Mesenchymal stem cell (in vitro differentiated cells and primary cell): ENCODE measurements around the gene AKR1C8.
"Not testable (repeated sequence)": the region's sequence is repeated elsewhere in the genome, so short reads cannot be mapped to it uniquely, and the experiment has no call there.

Experiments
- DNase-seq: peaks from one replicate; pipeline ENCODE4 v3.0.0-alpha.2; 2013
- H2AFZ ChIP-seq: one replicate; pipeline ENCODE4 v1.6.1; 2013; ENCODE audit warnings: low read depth, mild to moderate bottlenecking, control low read depth, inconsistent platforms, low read length, moderate library complexity
- H2AK5ac ChIP-seq: 2 replicates; pipeline ENCODE4 v1.6.1; 2013; ENCODE audit warnings: low read length, moderate library complexity, mild to moderate bottlenecking, inconsistent platforms; ENCODE audit not compliant: severe bottlenecking
- H2BK120ac ChIP-seq: one replicate; pipeline ENCODE4 v1.6.1; 2013; ENCODE audit warnings: low read depth, mild to moderate bottlenecking, inconsistent platforms, low read length, moderate library complexity
- H2BK12ac ChIP-seq, 2 experiments: one replicate each; pipeline ENCODE4 v1.6.1; 2013; ENCODE audit warnings: inconsistent platforms in 2 of 2, low read length in 2 of 2, mild to moderate bottlenecking in 2 of 2, moderate library complexity in 2 of 2, control low read depth in 1 of 2
- H2BK15ac ChIP-seq: one replicate; pipeline ENCODE4 v1.6.1; 2013; ENCODE audit warnings: mild to moderate bottlenecking, low read depth, inconsistent platforms; ENCODE audit not compliant: poor library complexity, severe bottlenecking
- H2BK5ac ChIP-seq: 2 replicates; pipeline ENCODE4 v1.6.1; 2013; ENCODE audit warnings: low read depth, mild to moderate bottlenecking, low read length, control low read depth, inconsistent platforms; ENCODE audit not compliant: poor library complexity, severe bottlenecking
- H3K14ac ChIP-seq, 2 experiments: one replicate each; pipeline ENCODE4 v1.6.1; 2013; ENCODE audit warnings: inconsistent platforms in 2 of 2, low read length in 2 of 2, control low read depth in 1 of 2, mild to moderate bottlenecking in 1 of 2, moderate library complexity in 1 of 2
- H3K18ac ChIP-seq, 2 experiments: one replicate each; pipeline ENCODE4 v1.6.1; 2013; ENCODE audit warnings: inconsistent platforms in 2 of 2, low read length in 2 of 2, control low read depth in 1 of 2, low read depth in 1 of 2, mild to moderate bottlenecking in 1 of 2
- H3K23ac ChIP-seq, 2 experiments: one replicate each; pipeline ENCODE4 v1.6.1; 2013; ENCODE audit warnings: inconsistent platforms in 2 of 2, low read length in 2 of 2, mild to moderate bottlenecking in 2 of 2, moderate library complexity in 2 of 2, control low read depth in 1 of 2
- H3K27ac ChIP-seq: 2 replicates; pipeline ENCODE4 v1.5.1; 2013; ENCODE audit warnings: mild to moderate bottlenecking, moderate library complexity, low read length, control low read depth, inconsistent platforms; ENCODE audit not compliant: poor library complexity, severe bottlenecking
- H3K27me3 ChIP-seq, 2 experiments: 2 replicates each; pipeline versions ENCODE4 v1.6.1 to v1.7.0; 2013; ENCODE audit warnings: low read length in 2 of 2, mild to moderate bottlenecking in 2 of 2, moderate library complexity in 2 of 2, control low read depth in 1 of 2, inconsistent platforms in 1 of 2; ENCODE audit not compliant: control insufficient read depth in 1 of 2, insufficient read depth in 1 of 2
- H3K36me3 ChIP-seq, 2 experiments: 2 replicates each; pipeline versions ENCODE4 v1.6.1 to v1.7.0; 2013; ENCODE audit warnings: low read length in 2 of 2, control low read depth in 1 of 2, inconsistent platforms in 1 of 2, low read depth in 1 of 2, mild to moderate bottlenecking in 1 of 2; ENCODE audit not compliant: insufficient read depth in 2 of 2, control insufficient read depth in 1 of 2
- H3K4ac ChIP-seq, 2 experiments: one replicate each; pipeline ENCODE4 v1.6.1; 2013; ENCODE audit warnings: inconsistent platforms in 2 of 2, low read length in 2 of 2, mild to moderate bottlenecking in 2 of 2, moderate library complexity in 2 of 2, control low read depth in 1 of 2, low read depth in 1 of 2
- H3K4me1 ChIP-seq: 2 replicates; pipeline ENCODE4 v1.6.1; 2013; ENCODE audit warnings: low read depth, low read length, control low read depth; ENCODE audit not compliant: control insufficient read depth, insufficient read depth
- H3K4me2 ChIP-seq: 2 replicates; pipeline ENCODE4 v1.6.1; 2013; ENCODE audit warnings: low read length, mild to moderate bottlenecking, inconsistent platforms; ENCODE audit not compliant: poor library complexity, severe bottlenecking
- H3K4me3 ChIP-seq, 2 experiments: 2 replicates each; pipeline versions ENCODE4 v1.5.1 to v1.7.0; 2013; ENCODE audit warnings: low read length in 2 of 2, mild to moderate bottlenecking in 2 of 2, control low read depth in 1 of 2, low read depth in 1 of 2; ENCODE audit not compliant: insufficient read depth in 1 of 2
- H3K79me1 ChIP-seq: replicated peaks from 2 replicates; pipeline ENCODE4 v1.6.1; 2013; ENCODE audit warnings: mild to moderate bottlenecking, control low read depth, low read length, inconsistent platforms; ENCODE audit not compliant: poor library complexity, severe bottlenecking
- H3K9ac ChIP-seq: 2 replicates; pipeline ENCODE4 v1.7.0; 2013; ENCODE audit warnings: mild to moderate bottlenecking, low read length, moderate library complexity
- H3K9me3 ChIP-seq: 2 replicates; pipeline ENCODE4 v1.7.0; 2013; ENCODE audit warnings: mild to moderate bottlenecking, low read length; ENCODE audit not compliant: control insufficient read depth
- H4K8ac ChIP-seq: one replicate; pipeline ENCODE4 v1.6.1; 2013; ENCODE audit warnings: inconsistent platforms, mild to moderate bottlenecking, low read length, moderate library complexity
- H4K91ac ChIP-seq: one replicate; pipeline ENCODE4 v1.6.1; 2013; ENCODE audit warnings: mild to moderate bottlenecking, low read length, inconsistent platforms
- WGBS: methylation state at CpG from one replicate; pipeline ENCODE4 v1.1.7; 2013; ENCODE audit warnings: mixed read lengths; 5-methylcytosine and 5-hydroxymethylcytosine counted together

Gene AKR1C8

DNA sequence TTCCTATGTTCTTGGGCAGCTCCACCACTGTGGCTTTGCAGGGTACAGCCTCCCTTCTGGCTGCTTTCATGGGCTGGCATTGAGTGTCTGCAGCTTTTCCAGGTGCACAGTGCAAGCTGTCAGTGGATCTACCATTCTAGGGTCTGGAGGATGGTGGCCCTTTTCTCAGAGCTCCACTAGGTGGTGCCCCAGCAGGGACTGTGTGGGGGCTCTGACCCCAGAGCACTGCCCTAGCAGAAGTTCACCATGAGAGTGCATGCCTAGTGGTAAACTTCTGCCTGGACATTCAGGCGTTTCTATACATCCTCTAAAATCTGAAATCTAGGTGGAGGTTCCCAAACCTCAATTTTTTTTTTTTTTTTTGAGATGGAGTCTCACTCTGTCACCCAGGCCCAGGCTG, 25.3 kb upstream of the AKR1C8 start:
- not testable (repeated sequence) for H3K14ac ChIP-seq, H3K27ac ChIP-seq, H3K9ac ChIP-seq, DNase-seq, H3K4me3 ChIP-seq, H3K79me1 ChIP-seq, H2AK5ac ChIP-seq, H3K36me3 ChIP-seq, H2BK5ac ChIP-seq, H3K4me1 ChIP-seq, H3K23ac ChIP-seq, H3K27me3 ChIP-seq, H3K4ac ChIP-seq, H3K18ac ChIP-seq, H3K9me3 ChIP-seq, H4K91ac ChIP-seq, H2BK12ac ChIP-seq, H4K8ac ChIP-seq, H2AFZ ChIP-seq, H2BK15ac ChIP-seq, H3K4me2 ChIP-seq, H2BK120ac ChIP-seq
- WGBS = 92% methylated on average over 1 of the region's 1 CpG

- H3K4me1 ChIP-seq, H3K14ac ChIP-seq, H3K36me3 ChIP-seq, H3K4ac ChIP-seq, H2BK5ac ChIP-seq, H3K4me3 ChIP-seq, H2BK120ac ChIP-seq, H3K27me3 ChIP-seq, H2BK12ac ChIP-seq, H3K4me2 ChIP-seq, H4K91ac ChIP-seq, H2AFZ ChIP-seq, DNase-seq, H3K18ac ChIP-seq, H3K9me3 ChIP-seq, H3K23ac ChIP-seq, H4K8ac ChIP-seq, H2AK5ac ChIP-seq, H3K9ac ChIP-seq, H3K79me1 ChIP-seq, H3K27ac ChIP-seq, H2BK15ac ChIP-seq: not testable (repeated sequence)
- WGBS = 92% methylated on average over 1 of the region's 1 CpG
Measured at GRCh38 chr10:5209776-5210175, 24.8 kb upstream of the AKR1C8 start.

DNA sequence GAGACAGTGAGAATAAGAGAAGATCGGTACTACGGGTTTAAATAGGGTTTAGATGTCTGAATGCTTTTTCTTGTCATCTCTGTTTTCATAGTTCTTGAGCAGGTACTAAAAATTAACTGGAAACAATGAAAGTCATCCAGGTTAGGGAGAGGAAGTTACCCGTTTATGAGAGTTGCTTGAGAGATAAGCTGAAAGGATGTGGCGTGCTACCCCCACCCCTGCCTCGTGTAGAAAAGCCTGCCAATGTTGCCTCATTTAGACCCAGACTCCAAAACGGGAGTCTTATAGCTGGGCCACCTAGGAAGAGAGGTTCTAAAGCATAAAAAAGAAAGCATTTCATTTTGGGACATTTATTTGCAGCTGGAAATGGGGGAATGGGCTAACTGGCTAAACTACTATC, 21.8 kb upstream of the AKR1C8 start:
- Histone ChIP-seq H4K91ac (no peak overlapping the region), H3K79me1 (no peaks in the 10 kb centered on the region), H3K4ac (no peak overlapping the region), H2AFZ (no peak overlapping the region), H2BK15ac (no peak overlapping the region), H3K4me1 (no peaks in the 10 kb centered on the region), H3K27ac (no peak overlapping the region), H3K9me3 (peaks cover 16% of the 10 kb centered on the region), H3K4me2 (no peak overlapping the region), H2AK5ac (no peak overlapping the region), H2BK120ac (no peak overlapping the region), H4K8ac (no peak overlapping the region), H2BK5ac (no peak overlapping the region), H3K4me3 (no peak overlapping the region), H3K36me3 (no peaks in the 10 kb centered on the region), H3K14ac (no peak overlapping the region), H3K27me3 (no peaks in the 10 kb centered on the region), H3K9ac (no peak overlapping the region), H2BK12ac (no peak overlapping the region), H3K18ac (no peak overlapping the region), H3K23ac (no peak overlapping the region)
- 91% methylated on average over 4 of the region's 6 CpGs for WGBS
- no peak for DNase-seq

- Histone ChIP-seq H2AK5ac (no peak overlapping the region), H3K9ac (no peak overlapping the region), H3K14ac (no peak overlapping the region), H3K4me2 (no peak overlapping the region), H3K18ac (no peak overlapping the region), H2BK15ac (no peak overlapping the region), H3K4me3 (no peak overlapping the region), H3K23ac (no peak overlapping the region), H4K8ac (no peak overlapping the region), H3K27me3 (no peaks in the 10 kb centered on the region), H3K36me3 (no peaks in the 10 kb centered on the region), H2BK120ac (no peak overlapping the region), H2AFZ (no peak overlapping the region), H4K91ac (no peak overlapping the region), H2BK12ac (no peak overlapping the region), H3K4ac (no peak overlapping the region), H3K4me1 (no peaks in the 10 kb centered on the region), H3K79me1 (no peaks in the 10 kb centered on the region), H2BK5ac (no peak overlapping the region), H3K27ac (no peak overlapping the region), H3K9me3 (peaks cover 17% of the 10 kb centered on the region)
- whole genome bisulfite sequencing = 82% methylated on average over 6 of the region's 8 CpGs
- DNase-seq = no peak
Measured at GRCh38 chr10:5199398-5199797, 14.4 kb upstream of the AKR1C8 start.
